Spleen (tissue), 7 donors: Measurements from ENCODE around the gene MAP4K2.

Source experiments
- CTCF ChIP-seq, 11 experiments: fragments of 200-600 bp in 7 of 11; fragments of 450-650 bp in 4 of 11; sonication (generic) in 4 of 11; IDR thresholded peaks in 8 of 11; conservative IDR thresholded peaks in 3 of 11; 1 replicate in 7 of 11; 2 replicates in 4 of 11; pipeline versions ENCODE4 v1.4.0 to v1.8.0; 2016 to 2021; ENCODE audit warnings: antibody characterized with exemption in 11 of 11, inconsistent platforms in 4 of 11, mild to moderate bottlenecking in 1 of 11
- POLR2A ChIP-seq, 3 donors: fragments of 450-650 bp; IDR thresholded peaks; one replicate each; pipeline ENCODE4 v1.5.1; 2017; ENCODE audit warnings: antibody characterized with exemption in 3 of 3, mild to moderate bottlenecking in 1 of 3
- POLR2AphosphoS5 ChIP-seq, 3 donors: sonication (generic); formaldehyde crosslinking; IDR thresholded peaks; one replicate each; pipeline ENCODE4 v1.5.1; 2017; ENCODE audit warnings: antibody characterized with exemption in 3 of 3
- donor health status: DM: no; HTN: no; CAD: no; lungs with moderate emphysema.
- donor health status: DM: no; HTN: no; CAD: no.
- donor health status: DM: no; HTN: no; CAD: no.

GRCh38 chr11:64765851-64766665, 37.0 kb downstream of the MAP4K2 start:
- no peak for TF ChIP-seq POLR2A (IDR thresholded peaks at IDR 0.05)
- peak; percentile 48 to 67 (median 53) for TF ChIP-seq POLR2AphosphoS5 (IDR thresholded peaks at IDR 0.05)
- no peak for TF ChIP-seq CTCF (IDR thresholded peaks at IDR 0.05 in 8 of 11, conservative IDR thresholded peaks at IDR 0.05 in 3 of 11)
